ENCODE data around the gene PLTP. TPM values are rescaled to one million over a fixed set of nuclear protein-coding genes. Genes with fewer than 3 reads are reported as not detected.

Gene PLTP
- total RNA-seq, 2 donors from 2014 or later: 92.1 to 123 TPM

- WGBS, 2 experiments (ENCODE audit: insufficient coverage in 1 of 2, insufficient read length in 1 of 2): 94% methylated on average over 6 to 7 of the region's 7 CpGs
- no peaks in the 10 kb centered on the region for H3K27me3 Mint-ChIP-seq (ENCODE audit: insufficient read depth)
- peaks cover 9% of the 10 kb centered on the region for H3K36me3 Mint-ChIP-seq (ENCODE audit: low read depth)
- no peaks in the 10 kb centered on the region for H3K4me1 ChIP-seq (ENCODE audit: control insufficient read depth, insufficient read depth, low read length)
- H3K9me3 Mint-ChIP-seq: no peaks in the 10 kb centered on the region
- DNase-seq: no peak
- H3K4me1 Mint-ChIP-seq: peaks cover 14% of the 10 kb centered on the region
- no peak overlapping the region for H3K27ac ChIP-seq (ENCODE audit: low read depth, low read length)
- peaks cover 3% of the 10 kb centered on the region for H3K36me3 ChIP-seq (ENCODE audit: control insufficient read depth, insufficient read depth, low read length)
- H3K9ac ChIP-seq (ENCODE audit: extremely low read depth, low read length, poor library complexity, severe bottlenecking): no peak overlapping the region
- TF ChIP-seq, protein P1, sequence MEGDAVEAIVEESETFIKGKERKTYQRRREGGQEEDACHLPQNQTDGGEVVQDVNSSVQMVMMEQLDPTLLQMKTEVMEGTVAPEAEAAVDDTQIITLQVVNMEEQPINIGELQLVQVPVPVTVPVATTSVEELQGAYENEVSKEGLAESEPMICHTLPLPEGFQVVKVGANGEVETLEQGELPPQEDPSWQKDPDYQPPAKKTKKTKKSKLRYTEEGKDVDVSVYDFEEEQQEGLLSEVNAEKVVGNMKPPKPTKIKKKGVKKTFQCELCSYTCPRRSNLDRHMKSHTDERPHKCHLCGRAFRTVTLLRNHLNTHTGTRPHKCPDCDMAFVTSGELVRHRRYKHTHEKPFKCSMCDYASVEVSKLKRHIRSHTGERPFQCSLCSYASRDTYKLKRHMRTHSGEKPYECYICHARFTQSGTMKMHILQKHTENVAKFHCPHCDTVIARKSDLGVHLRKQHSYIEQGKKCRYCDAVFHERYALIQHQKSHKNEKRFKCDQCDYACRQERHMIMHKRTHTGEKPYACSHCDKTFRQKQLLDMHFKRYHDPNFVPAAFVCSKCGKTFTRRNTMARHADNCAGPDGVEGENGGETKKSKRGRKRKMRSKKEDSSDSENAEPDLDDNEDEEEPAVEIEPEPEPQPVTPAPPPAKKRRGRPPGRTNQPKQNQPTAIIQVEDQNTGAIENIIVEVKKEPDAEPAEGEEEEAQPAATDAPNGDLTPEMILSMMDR (conservative IDR thresholded peaks at IDR 0.05): no peak
- no peaks in the 10 kb centered on the region for H3K27me3 ChIP-seq (ENCODE audit: control insufficient read depth, insufficient read depth, low read length, poor library complexity, severe bottlenecking)
- H3K4me3 Mint-ChIP-seq: no peak overlapping the region
- no peak overlapping the region for H3K27ac Mint-ChIP-seq
- H3K4me3 ChIP-seq (ENCODE audit: low read length): no peak overlapping the region
- no peaks in the 10 kb centered on the region for H3K9me3 ChIP-seq (ENCODE audit: control insufficient read depth, low read length)
Measured at GRCh38 chr20:45863543-45864470, 48.1 kb downstream of the PLTP start.

DNA sequence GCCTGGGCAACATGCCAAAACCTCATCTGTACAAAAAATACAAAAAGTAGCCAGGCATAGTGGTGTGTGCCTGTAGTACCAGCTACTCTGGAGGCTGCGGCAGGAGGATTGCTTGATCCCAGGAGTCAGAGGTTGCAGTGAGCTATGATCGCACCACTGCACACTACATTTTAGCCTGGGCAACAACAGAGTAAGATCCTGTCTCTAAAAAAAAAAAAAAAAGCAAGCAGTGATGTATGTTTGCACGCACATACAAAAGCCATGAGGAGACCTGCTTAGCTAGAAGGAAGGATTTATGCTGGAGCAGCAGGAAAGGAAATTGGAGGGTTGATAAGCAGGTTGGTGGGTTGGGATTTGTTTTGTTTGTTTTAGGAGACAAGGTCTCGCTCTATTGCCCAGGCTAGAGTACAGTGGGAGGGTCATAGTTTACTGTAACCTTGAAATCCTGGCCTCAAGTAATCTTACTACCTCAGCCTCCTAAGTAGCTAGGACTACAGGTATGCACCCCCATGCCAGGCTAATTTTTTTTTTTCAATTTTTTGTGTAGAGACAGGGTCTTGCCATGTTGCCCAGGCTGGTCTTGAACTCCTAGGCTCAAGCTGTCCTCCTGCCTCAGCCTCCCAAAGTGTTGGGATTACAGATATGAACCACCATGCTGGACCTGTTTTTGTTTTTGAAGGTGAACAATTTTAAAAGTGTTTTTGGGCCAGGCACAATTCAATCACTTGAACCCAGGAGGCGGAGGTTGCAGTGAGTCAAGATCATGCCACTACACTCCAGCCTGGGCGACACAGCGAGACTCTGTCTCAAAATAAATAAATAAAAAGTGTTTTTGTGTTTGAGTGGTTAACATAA is 50.5 kb downstream of the PLTP start:
- Histone ChIP-seq H3K4me1 (ENCODE audit: control insufficient read depth, insufficient read depth, low read length) (no peaks in the 10 kb centered on the region), H3K27me3 (ENCODE audit: control insufficient read depth, insufficient read depth, low read length, poor library complexity, severe bottlenecking) (no peaks in the 10 kb centered on the region), H3K9ac (ENCODE audit: extremely low read depth, low read length, poor library complexity, severe bottlenecking) (no peak overlapping the region), H3K4me3 (ENCODE audit: low read length) (no peak overlapping the region), H3K27ac (ENCODE audit: low read depth, low read length) (no peak overlapping the region), H3K36me3 (ENCODE audit: control insufficient read depth, insufficient read depth, low read length) (peaks cover 3% of the 10 kb centered on the region), H3K9me3 (ENCODE audit: control insufficient read depth, low read length) (no peaks in the 10 kb centered on the region)
- Mint-ChIP-seq H3K27me3 (ENCODE audit: insufficient read depth) (no peaks in the 10 kb centered on the region), H3K9me3 (no peaks in the 10 kb centered on the region), H3K4me1 (peaks cover 20% of the 10 kb centered on the region), H3K36me3 (ENCODE audit: low read depth) (peaks cover 9% of the 10 kb centered on the region), H3K27ac (no peak overlapping the region), H3K4me3 (no peak overlapping the region)
- TF ChIP-seq, protein P1 (conservative IDR thresholded peaks at IDR 0.05): no peak
- DNase-seq: no peak
- 82 to 100% methylated on average over 1 to 7 of the region's 7 CpGs for WGBS, 2 experiments (ENCODE audit: insufficient coverage in 1 of 2, insufficient read length in 1 of 2)

DNA sequence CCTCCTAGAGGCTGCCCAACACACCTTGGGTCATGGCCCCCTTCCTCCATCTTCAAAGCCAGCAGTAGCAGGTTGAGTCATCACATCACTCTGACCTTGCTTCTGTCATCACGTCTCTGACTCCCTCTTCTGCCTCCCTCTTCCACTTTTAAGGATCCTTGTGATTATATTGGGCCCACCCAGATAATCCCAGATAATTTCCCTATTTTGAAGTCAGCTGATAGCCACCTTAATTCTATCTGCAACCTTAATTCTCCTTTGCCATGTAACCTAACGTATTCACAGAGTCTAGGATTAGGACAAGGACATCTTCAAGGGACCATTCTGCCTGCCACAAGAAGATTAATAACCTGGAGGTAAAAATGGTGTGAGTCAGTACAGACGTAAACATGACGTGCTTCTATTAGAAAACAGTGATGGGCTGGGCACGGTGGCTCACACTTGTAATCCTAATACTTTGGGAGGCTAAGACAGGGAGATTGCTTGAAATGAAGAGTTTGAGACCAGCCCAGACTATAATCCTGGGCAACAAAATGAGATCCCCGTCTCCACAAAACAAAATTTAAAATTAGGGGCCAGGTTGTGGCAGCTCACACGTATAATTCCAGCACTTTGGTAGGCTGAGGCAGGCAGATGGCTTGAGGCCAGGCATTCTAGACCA is 51.3 kb downstream of the PLTP start:
- no peak overlapping the region for H3K27ac Mint-ChIP-seq

More for the DNA sequence above, 51.3 kb downstream of the PLTP start:
- 92 to 98% methylated on average over 5 to 7 of the region's 7 CpGs for WGBS, 2 experiments (ENCODE audit: insufficient coverage in 1 of 2, insufficient read length in 1 of 2)
- Histone ChIP-seq H3K9ac (ENCODE audit: extremely low read depth, low read length, poor library complexity, severe bottlenecking) (no peak overlapping the region), H3K9me3 (ENCODE audit: control insufficient read depth, low read length) (no peaks in the 10 kb centered on the region), H3K27me3 (ENCODE audit: control insufficient read depth, insufficient read depth, low read length, poor library complexity, severe bottlenecking) (no peaks in the 10 kb centered on the region), H3K36me3 (ENCODE audit: control insufficient read depth, insufficient read depth, low read length) (peaks cover 3% of the 10 kb centered on the region), H3K27ac (ENCODE audit: low read depth, low read length) (no peak overlapping the region), H3K4me1 (ENCODE audit: control insufficient read depth, insufficient read depth, low read length) (no peaks in the 10 kb centered on the region), H3K4me3 (ENCODE audit: low read length) (no peak overlapping the region)
- TF ChIP-seq, protein P1 (conservative IDR thresholded peaks at IDR 0.05): no peak
- peaks cover 25% of the 10 kb centered on the region for H3K4me1 Mint-ChIP-seq
- DNase-seq: no peak
- H3K4me3 Mint-ChIP-seq: no peak overlapping the region
- H3K9me3 Mint-ChIP-seq: no peaks in the 10 kb centered on the region
- peaks cover 9% of the 10 kb centered on the region for H3K36me3 Mint-ChIP-seq (ENCODE audit: low read depth)
- H3K27me3 Mint-ChIP-seq (ENCODE audit: insufficient read depth): no peaks in the 10 kb centered on the region
